ENCODE results near the gene ZFYVE28.

GRCh38 chr4:2406920-2407319 is 11.5 kb downstream of the ZFYVE28 start:
- TF ChIP-seq, protein P1, sequence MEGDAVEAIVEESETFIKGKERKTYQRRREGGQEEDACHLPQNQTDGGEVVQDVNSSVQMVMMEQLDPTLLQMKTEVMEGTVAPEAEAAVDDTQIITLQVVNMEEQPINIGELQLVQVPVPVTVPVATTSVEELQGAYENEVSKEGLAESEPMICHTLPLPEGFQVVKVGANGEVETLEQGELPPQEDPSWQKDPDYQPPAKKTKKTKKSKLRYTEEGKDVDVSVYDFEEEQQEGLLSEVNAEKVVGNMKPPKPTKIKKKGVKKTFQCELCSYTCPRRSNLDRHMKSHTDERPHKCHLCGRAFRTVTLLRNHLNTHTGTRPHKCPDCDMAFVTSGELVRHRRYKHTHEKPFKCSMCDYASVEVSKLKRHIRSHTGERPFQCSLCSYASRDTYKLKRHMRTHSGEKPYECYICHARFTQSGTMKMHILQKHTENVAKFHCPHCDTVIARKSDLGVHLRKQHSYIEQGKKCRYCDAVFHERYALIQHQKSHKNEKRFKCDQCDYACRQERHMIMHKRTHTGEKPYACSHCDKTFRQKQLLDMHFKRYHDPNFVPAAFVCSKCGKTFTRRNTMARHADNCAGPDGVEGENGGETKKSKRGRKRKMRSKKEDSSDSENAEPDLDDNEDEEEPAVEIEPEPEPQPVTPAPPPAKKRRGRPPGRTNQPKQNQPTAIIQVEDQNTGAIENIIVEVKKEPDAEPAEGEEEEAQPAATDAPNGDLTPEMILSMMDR (IDR thresholded peaks at IDR 0.05; ENCODE audit: insufficient read depth, low read length, poor library complexity, severe bottlenecking): no peak
- no peak for TF ChIP-seq EZH2phosphoT487 (conservative IDR thresholded peaks at IDR 0.05; ENCODE audit: low read length)

All from SU-DHL-6 (cell line).